ENCODE results near the gene ZBTB16.
A peak's percentile ranks its signal among the peaks of the same experiment; 100 is the strongest.

Gene ZBTB16

GRCh38 chr11:114066046-114066648 lies 6.6 kb downstream of the ZBTB16 start:
- DNase-seq: peak; percentile 45

DNA sequence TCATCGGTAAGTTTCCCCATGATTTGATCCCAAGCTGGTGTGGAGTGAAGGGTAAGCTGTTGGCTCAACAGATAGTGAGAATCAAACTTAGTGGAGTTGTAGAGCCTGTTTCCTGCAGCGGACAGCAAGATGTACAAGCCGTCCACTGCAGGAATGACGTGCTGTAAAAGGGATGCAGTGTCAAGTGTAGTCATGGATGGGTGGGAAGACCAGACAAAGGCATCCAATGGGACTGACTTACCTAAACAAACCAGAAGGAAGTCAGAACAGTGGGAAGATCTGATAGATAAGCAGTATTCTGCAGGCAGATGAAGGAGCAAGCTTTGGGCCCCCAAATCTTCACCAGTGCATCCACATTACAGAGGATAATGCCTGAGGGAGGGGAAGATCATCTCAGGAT lies 8.8 kb downstream of the ZBTB16 start:
- DNase-seq: no peak

DNA sequence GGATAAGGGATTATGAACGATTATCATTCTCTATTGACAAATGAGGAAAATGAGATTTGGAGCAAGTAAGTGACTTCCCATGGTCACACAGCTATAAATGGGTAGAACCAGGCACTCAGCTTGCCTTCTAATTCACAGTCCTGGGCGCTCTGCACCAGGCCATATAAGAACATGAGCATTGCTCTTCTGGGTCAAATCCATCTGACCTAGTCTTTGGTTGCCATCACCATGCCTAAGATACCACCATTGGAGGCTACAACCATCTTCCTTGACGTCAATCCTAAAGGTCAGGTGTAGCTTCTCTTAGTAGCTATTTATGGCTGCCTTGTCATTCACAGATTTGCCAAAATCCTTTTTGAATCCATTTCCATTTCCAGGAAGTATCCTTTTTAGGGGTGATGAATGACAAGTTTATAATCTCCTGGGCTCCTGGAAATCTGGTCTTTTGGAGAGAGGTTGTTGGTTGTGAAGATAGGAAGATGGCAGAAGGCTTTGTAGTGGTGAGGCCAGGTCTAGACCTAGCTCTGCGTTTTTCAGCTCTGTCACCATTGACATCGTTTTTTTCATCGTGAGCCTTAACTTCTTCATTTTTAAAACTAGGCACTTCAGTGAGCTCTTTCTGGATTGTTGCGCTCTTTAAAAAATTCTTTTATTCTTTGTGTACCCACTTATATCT lies 11.1 kb downstream of the ZBTB16 start:
- DNase-seq: no peak

- DNase-seq: peak; percentile 15
These were observed 13.7 kb downstream of the ZBTB16 start for GRCh38 chr11:114073007-114073827.

GRCh38 chr11:114073828-114074381 lies 14.4 kb downstream of the ZBTB16 start:
- DNase-seq: peak; percentile 49

- DNase-seq: no peak
These were observed 15.2 kb downstream of the ZBTB16 start for GRCh38 chr11:114074546-114075343.

- no peak for DNase-seq
These were observed 15.8 kb downstream of the ZBTB16 start for GRCh38 chr11:114075344-114075610.

DNA sequence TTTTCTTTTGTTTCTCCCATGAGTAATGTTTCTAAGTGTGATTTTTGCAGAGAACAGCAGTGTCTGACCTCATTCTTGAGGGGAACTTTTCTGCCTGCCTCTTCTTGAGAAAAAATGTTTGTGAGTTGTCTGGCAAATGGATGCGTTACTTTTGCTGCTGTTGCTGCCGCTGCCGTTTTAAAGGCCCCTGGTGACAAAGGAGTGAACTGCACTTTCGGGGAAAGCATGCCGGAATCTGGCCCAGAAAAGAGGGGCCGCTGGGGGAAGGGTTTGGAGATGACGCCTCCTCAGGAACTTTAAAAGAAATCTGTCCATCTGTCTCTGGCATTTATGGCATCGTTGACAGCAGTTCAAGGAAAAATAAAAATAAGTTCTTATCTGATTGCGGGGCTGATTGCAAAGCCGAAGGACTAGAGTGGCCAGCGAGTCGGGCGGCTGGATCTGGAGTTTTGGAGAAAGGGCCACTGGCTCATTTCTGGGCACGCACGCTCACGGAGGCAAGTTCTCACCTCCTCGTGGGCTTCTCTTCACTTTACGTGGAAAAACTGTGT lies 16.5 kb downstream of the ZBTB16 start:
- peak; percentile 61 for DNase-seq

DNA sequence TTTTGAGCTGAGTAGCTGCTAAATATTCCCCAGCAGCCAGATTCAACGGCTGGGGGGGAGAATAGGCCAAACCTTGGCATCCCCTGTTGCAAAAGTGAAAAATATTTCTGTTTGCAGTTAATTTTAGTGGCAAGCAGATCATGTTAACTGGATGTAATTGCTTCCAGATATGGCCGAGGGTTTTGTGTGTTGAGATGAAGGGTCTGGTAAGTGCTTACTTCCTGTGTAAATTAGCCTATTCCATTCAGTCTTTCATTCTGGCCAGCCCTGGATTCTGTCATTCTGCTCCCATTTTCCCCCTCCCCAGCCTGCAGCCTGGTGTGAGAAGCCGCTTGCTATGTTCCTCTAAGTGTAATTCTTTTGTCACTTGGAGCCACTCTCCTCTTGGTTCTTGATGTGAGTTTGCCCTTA lies 17.4 kb downstream of the ZBTB16 start:
- no peak for DNase-seq

DNA sequence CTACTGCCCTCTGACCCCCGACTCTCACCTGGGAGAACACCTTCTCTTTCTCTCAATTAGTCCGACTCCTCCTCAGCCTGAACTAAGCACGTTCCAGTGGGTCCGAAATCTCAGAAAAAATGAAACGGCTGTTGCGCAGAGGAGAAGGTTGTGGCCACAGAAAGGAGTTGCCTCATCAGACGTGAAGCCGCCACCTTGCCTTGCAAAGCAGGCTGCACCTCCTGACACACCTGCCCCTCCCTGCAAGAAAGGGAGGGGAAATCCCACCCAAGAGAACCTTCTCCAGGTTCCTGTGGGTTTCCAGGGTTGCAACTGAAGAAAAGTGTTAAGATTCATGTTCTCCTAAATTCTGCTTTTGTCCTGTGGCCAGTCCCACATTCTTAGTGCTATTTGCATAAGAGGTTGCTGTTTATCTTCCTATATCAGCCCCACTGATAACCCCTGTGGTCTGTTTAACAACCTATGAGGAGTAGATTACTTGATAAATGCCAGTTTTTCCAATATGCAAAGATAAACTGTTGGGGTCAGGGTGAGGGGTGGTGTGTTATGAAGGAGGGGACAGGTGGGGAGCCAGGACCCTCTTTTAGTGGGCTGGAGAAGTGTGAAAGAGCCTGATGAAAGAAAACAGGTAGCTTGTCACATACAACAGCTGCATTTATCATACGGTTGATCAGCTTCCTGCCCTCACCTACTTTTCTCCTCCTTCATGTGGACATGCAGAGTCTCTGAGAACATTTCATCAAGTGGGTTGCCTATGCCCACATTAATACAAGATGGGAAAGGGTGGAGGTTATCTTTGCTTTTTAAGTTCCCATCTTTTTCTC lies 18.2 kb downstream of the ZBTB16 start:
- DNase-seq: peak; percentile 51

GRCh38 chr11:114078423-114078822 lies 18.9 kb downstream of the ZBTB16 start:
- DNase-seq: no peak

DNA sequence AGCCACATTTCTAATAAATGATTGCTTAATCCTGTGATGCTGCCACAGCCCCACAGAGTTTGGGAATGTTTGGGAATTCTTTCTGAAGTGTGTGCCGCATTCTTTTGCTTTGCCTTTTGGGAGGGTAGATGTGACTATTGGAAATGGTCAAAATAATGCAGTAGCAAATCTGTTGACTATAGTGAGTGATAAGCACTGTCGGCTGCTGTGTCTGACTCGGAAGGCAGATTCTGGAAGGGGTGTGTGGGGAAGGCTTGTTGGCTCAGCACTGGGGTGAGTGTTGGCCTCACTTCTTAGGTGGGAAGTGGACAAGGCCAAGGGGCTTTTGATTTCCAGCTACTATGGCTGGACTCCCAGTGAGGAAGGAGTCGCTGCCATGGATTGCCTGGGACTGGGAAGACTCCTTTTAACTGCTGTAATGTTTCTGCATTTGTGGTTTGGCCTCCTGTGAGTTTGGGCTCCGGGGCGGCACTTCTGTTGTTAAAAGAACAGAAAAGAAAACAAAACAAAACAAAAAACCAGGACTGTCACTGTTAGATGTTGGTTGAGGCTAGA lies 20.1 kb downstream of the ZBTB16 start:
- no peak for DNase-seq

GRCh38 chr11:114080219-114080618 lies 20.7 kb downstream of the ZBTB16 start:
- peak; percentile 49 for DNase-seq

DNA sequence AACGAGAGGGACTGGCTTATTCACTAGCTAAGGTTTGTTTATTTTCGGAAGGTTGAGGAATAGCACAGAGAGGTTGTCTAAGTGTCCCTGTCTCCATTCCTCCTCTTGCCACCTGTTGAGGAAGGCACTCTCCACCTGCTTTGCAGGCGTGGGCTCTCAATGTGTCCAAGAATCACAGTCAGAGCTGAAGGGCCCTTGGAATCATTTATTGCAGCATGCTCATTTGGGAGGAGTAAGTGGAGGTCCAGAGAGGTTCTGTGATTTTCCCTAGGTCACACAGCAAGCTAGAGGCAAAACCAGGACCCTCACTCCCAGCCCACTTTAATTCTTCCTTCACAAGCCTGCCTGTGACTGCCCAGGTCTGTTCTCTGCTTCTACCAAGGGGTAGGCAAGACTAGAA lies 21.3 kb downstream of the ZBTB16 start:
- no peak for DNase-seq

DNA sequence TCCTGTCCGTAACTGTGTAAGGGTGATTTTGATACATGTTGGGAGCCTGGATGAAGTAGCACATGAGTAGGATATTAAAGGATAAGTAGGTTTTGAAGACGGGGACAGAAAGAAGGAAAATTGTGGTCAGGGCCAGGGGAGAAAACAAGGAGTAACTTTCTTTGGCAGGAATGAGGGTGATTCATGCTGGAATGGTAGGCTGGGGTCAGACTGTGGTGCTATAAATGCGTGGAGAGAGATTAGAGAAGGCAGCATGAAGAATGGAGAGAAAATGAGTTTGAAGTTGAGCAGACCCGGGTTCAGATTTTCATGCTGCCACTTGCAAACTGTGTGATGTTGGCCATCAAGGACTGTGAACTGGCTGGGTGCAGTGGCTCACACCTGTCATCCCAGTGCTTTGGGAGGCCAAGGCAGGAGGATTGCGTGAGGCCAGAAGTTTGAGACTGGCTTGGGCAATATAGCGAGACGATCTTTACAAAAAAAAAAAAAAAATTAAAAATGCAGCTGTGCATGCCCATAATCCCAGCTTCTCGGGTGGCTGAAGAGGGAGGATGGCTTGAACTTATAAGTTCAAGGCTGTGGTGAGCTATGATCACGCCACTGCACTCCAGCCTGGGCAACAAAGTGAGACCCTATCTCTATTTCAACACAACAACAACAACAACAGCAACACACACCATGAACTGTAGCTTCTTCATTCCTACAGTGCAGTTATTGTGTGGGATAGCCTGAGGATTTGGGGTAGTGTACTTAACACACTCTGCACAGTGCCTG lies 22.3 kb downstream of the ZBTB16 start:
- no peak for DNase-seq

GRCh38 chr11:114082415-114082748 lies 22.9 kb downstream of the ZBTB16 start:
- DNase-seq: no peak

GRCh38 chr11:114082767-114083181 lies 23.3 kb downstream of the ZBTB16 start:
- DNase-seq: no peak

DNA sequence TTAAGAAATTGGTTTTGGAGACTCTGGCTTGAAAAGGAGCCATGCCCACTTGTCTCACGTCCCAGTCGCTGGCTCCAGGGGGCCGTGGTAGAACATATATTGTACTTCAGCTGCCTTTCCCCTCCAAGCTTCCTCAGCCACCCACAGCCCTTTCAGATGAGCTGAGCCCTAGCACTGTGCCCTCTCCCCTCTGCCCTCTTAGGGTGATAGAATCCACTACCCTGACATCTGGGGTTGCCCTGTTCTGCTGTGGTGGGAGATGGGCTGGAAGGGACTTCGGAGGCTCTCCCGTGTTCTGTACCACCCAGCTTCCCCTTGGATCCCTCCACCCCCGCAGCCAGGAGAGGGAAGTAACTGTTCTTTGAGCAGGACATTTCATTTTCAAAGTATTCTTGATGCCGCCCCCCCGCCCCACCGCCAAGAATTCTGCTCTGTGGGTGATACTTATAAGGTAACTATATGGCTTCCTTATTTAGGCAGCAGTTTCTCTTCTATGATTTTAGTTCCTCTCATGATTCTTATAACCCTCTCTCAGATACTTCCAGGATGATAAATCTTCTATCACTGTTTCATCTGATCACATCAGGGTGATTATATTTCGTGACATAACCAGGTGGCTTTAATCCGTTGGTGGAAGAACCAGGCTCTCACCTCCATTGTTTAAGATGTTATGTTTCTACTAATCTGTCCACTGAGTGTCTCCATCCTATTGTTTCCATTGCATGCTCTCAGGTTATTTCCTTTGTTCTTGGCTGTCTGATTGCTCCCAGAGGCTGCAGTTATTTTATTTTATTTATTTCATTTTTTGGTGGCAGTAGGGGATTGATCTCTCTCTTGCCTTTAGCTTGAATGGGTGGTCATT lies 24.1 kb downstream of the ZBTB16 start:
- no peak for DNase-seq

DNA sequence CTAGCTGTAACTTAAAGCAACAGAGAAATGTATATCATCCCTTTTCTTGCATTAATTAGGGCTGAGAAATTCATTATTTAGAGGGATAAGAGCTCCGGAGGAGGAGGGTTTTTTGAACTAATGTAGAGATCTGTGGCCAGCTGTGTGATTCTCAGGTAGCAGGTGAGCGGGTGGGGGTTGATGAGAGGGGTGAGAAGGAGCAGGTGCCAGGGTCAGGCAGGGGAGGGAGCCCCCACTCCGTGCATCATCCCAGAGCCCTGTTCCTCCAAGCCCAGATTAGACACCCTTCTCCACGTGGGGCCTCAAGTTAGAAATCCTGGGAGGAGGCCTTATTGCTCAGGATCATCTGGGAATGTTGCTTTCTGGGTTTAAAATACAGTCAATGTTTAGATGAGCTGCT lies 24.9 kb downstream of the ZBTB16 start:
- no peak for DNase-seq
